PC-9 (cell line): ENCODE results near the gene BRSK2. TPM values are rescaled to one million over a fixed set of nuclear protein-coding genes. Genes with fewer than 3 reads are reported as not detected.
"Not testable (repeated sequence)": the region's sequence is repeated elsewhere in the genome, so short reads cannot be mapped to it uniquely, and the experiment has no call there.

Experiments
- Bru-seq: library from RNA; stranded (reverse); fragments of 400-500 nt; gene quantifications from one replicate; lab custom pipeline; 2021; lab: Mats Ljungman, UMichigan
- BruChase-seq, 2 experiments: library from RNA; stranded (reverse); fragments of 400-500 nt; gene quantifications; one replicate each; lab custom pipeline; 2021; lab: Mats Ljungman, UMichigan
- BruUV-seq: library from RNA; stranded (reverse); fragments of 400-500 nt; replicated peaks from 2 replicates; lab custom pipeline; 2021; lab: Mats Ljungman, UMichigan
- CTCF ChIA-PET: fragments of 300-600 bp; sonication (Branson Sonifier 250); formaldehyde crosslinking; loops from one replicate; lab custom pipeline; 2022; ENCODE audit warnings: antibody characterized with exemption; lab: Charles Lee
- POLR2A ChIA-PET: fragments of 300-600 bp; sonication (Branson Sonifier 250); formaldehyde crosslinking; loops from one replicate; lab custom pipeline; 2022; ENCODE audit warnings: antibody characterized with exemption; ENCODE audit not compliant: unreplicated experiment; lab: Charles Lee
- DNase-seq, 2 experiments: peaks; one replicate each; pipeline versions ENCODE4 v3.0.0 to v3.0.0-alpha.2; 2015 to 2022; ENCODE audit warnings: mixed read lengths in 1 of 2
- H2AFZ ChIP-seq: fragments of 200-600 bp; sonication (generic); 2 replicates; pipeline ENCODE4 v1.8.1; 2017; ENCODE audit warnings: antibody characterized with exemption
- H3F3A ChIP-seq: fragments of 200-600 bp; sonication (generic); 2 replicates; pipeline ENCODE4 v1.8.1; 2017; ENCODE audit warnings: antibody characterized with exemption, mild to moderate bottlenecking, low read depth; ENCODE audit not compliant: insufficient read depth
- H3K27ac ChIP-seq: fragments of 200-600 bp; sonication (generic); 2 replicates; pipeline ENCODE4 v1.6.1; 2016; ENCODE audit warnings: mixed run types
- H3K27me3 ChIP-seq: fragments of 200-600 bp; sonication (generic); 2 replicates; pipeline ENCODE4 v1.6.1; 2016; ENCODE audit warnings: low read depth, mixed run types; ENCODE audit not compliant: insufficient read depth
- H3K36me3 ChIP-seq: fragments of 200-600 bp; sonication (generic); 2 replicates; pipeline ENCODE4 v1.6.1; 2016; ENCODE audit warnings: low read depth, mixed run types
- H3K4me1 ChIP-seq: fragments of 200-600 bp; sonication (generic); replicated peaks from 2 replicates; pipeline ENCODE4 v1.6.1; 2016; ENCODE audit warnings: mixed run types; ENCODE audit not compliant: insufficient read depth
- H3K4me2 ChIP-seq: fragments of 200-600 bp; sonication (generic); 2 replicates; pipeline ENCODE4 v1.6.1; 2017; ENCODE audit warnings: mixed run types
- H3K4me3 ChIP-seq: fragments of 200-600 bp; sonication (generic); 2 replicates; pipeline ENCODE4 v1.6.1; 2016; ENCODE audit warnings: mixed run types
- H3K79me2 ChIP-seq: fragments of 200-600 bp; sonication (generic); 2 replicates; pipeline ENCODE4 v1.6.1; 2017; ENCODE audit warnings: low read depth, mixed run types
- H3K9me2 ChIP-seq: fragments of 200-600 bp; sonication (generic); 2 replicates; pipeline ENCODE4 v1.8.1; 2017; ENCODE audit warnings: mild to moderate bottlenecking; ENCODE audit not compliant: insufficient read depth
- H3K9me3 ChIP-seq: fragments of 200-600 bp; sonication (generic); 2 replicates; pipeline ENCODE4 v1.8.1; 2016; ENCODE audit warnings: low read depth; ENCODE audit not compliant: insufficient read depth
- H4K20me1 ChIP-seq: fragments of 200-600 bp; sonication (generic); 2 replicates; pipeline ENCODE4 v1.8.1; 2017; ENCODE audit not compliant: insufficient read depth
- CTCF ChIP-seq: fragments of 200-600 bp; sonication (generic); conservative IDR thresholded peaks from 2 replicates; pipeline ENCODE4 v1.6.1; 2017; ENCODE audit warnings: mixed run types, antibody characterized with exemption, mild to moderate bottlenecking, moderate library complexity
- EZH2 ChIP-seq: fragments of 200-600 bp; sonication (generic); IDR thresholded peaks from 2 replicates; pipeline ENCODE4 v1.8.0; 2017; ENCODE audit warnings: antibody characterized with exemption, low read depth
- intact Hi-C: fragments of 100-400 bp; cut with micrococcal nuclease; formaldehyde crosslinking; loops from one replicate; pipeline ENCODE4 v1.10.0; 2022; ENCODE audit not compliant: unreplicated experiment
- long read RNA-seq: library from polyadenylated mRNA; stranded (forward); transcript quantifications from one replicate; pipeline ENCODE4 v2.0.0, GENCODE V29; 2022
- total RNA-seq: library from RNA; stranded (reverse); gene quantifications from 2 replicates; pipeline ENCODE4 v1.2.3, GENCODE V29; 2021

BRSK2 gene
- total RNA-seq: 2.7 and 2.9 TPM in 2 replicates
- Bru-seq, nascent RNA: percentile 18 among the genes with signal in this experiment
- percentile 21 among the genes with signal in this experiment for BruChase-seq, experiment 1, labeled RNA remaining after a 2-hour chase
- BruChase-seq, experiment 2, labeled RNA remaining after a 6-hour chase: percentile 27 among the genes with signal in this experiment
- long read RNA-seq, partial matches to known transcripts: 1 of 1 reads
- long read RNA-seq, other reads (novel, unspliced or antisense): 0 of 1 reads

DNA sequence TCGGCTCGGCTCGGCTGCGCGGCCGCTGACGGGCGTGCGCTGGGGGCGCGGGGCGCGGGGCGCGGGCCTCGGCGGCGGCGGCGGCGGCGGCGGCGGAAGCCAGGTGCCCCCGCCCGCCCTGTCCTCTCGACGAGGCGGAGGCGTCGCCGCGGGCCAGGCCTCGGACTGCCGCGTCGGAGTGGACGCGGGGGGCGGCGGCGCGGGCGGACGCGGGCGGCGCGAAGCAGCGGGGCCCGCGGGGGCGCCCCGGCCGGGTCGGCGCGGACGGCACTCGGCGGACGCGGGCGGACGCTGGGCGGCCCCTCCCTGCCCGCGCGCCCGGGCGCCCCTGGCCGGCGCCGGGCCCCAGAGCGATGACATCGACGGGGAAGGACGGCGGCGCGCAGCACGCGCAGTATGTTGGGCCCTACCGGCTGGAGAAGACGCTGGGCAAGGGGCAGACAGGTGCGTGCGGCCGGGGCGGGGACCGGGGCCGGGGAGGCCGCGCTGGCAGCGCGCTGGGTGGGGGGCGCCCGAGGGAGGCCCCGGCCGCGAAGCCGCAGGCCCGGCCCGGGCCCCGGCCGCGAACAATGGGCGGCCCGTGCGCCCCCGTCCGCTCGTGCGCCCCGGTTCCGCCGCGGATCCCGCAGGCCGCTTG, at the start of gene BRSK2:
BRSK2 (plus strand) TSS at position 3 of the 637 bp plus-strand sequence; CDS start at position 354, 351 bp downstream.
- BruUV-seq: no TSS peak
- H3K27me3 ChIP-seq: no peaks in the 10 kb centered on the region
- POLR2A ChIA-PET: no interaction called here

DNA sequence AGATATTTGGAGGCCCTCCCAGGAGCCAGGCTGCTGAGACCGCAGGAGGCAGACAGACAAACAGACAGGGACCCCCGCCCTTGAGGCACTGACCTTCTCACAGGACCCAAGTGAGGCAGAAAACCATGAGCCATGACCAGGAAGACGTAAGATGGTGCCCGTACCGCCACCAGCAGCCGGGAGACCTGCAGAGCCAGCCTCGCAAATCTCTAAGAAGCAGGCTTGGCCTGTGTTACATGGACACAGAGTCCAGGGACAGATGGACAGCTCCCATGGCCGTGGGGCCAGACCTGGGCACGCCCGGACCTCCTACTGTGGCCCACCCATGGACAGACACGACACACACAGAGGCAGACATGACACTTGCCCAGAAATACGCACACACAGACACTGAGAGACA, 49.6 kb upstream of the BRSK2 start:
- TF ChIP-seq EZH2 (no peak), CTCF (no peak)
- Histone ChIP-seq H3K27me3 (no peaks in the 10 kb centered on the region), H3K79me2 (no peaks in the 10 kb centered on the region), H4K20me1 (no peaks in the 10 kb centered on the region), H3K9me2 (no peaks in the 10 kb centered on the region), H3K4me2 (no peak overlapping the region), H3K4me3 (no peak overlapping the region), H2AFZ (no peak overlapping the region), H3K27ac (no peak overlapping the region), H3K9me3 (no peaks in the 10 kb centered on the region), H3K4me1 (peaks cover 5% of the 10 kb centered on the region), H3K36me3 (no peaks in the 10 kb centered on the region), H3F3A (peaks cover 22% of the 10 kb centered on the region; the same call in 1 of the 2 replicates)
- BruUV-seq: no TSS peak
- ChIA-PET CTCF (no interaction called here), POLR2A (no interaction called here)
- DNase-seq: no peak
- intact Hi-C loops: no loop called here

More for the DNA sequence above, at the start of gene BRSK2:
- Histone ChIP-seq H2AFZ (no peak within 1 kb of the TSS), H3K9me3 (no peaks in the 10 kb centered on the region), H4K20me1 (no peaks in the 10 kb centered on the region), H3K4me1 (no peaks in the 10 kb centered on the region), H3K4me2 (peak within 1 kb of the TSS; percentile 60), H3K27ac (no peak within 1 kb of the TSS), H3K9me2 (no peaks in the 10 kb centered on the region), H3K36me3 (no peaks in the 10 kb centered on the region), H3K79me2 (no peaks in the 10 kb centered on the region), H3K4me3 (peak within 1 kb of the TSS; percentile 26; the same call in 1 of the 2 replicates), H3F3A (no peaks in the 10 kb centered on the region)
- TF ChIP-seq EZH2 (no peak), CTCF (no peak)
- intact Hi-C loops: loop anchor here (5.0 kb wide), 3 partner anchors 53 to 188 kb away; partner anchors contain the start of gene TOLLIP
- no peak for DNase-seq
- CTCF ChIA-PET: no interaction called here

- peaks cover 22% of the 10 kb centered on the region; the same call in 1 of the 2 replicates for H3F3A ChIP-seq
- H3K4me3 ChIP-seq, H3K9me3 ChIP-seq, CTCF ChIA-PET, POLR2A ChIA-PET, H3K4me1 ChIP-seq, H3K36me3 ChIP-seq, H3K4me2 ChIP-seq, H2AFZ ChIP-seq, DNase-seq, H3K27ac ChIP-seq, H3K9me2 ChIP-seq, H3K79me2 ChIP-seq, BruUV-seq, intact Hi-C loops, H3K27me3 ChIP-seq, H4K20me1 ChIP-seq: not testable (repeated sequence)
Measured at GRCh38 chr11:1341226-1341625, 48.5 kb upstream of the BRSK2 start.
